Measurements from ENCODE around the gene CLEC9A.

Gene CLEC9A

DNA sequence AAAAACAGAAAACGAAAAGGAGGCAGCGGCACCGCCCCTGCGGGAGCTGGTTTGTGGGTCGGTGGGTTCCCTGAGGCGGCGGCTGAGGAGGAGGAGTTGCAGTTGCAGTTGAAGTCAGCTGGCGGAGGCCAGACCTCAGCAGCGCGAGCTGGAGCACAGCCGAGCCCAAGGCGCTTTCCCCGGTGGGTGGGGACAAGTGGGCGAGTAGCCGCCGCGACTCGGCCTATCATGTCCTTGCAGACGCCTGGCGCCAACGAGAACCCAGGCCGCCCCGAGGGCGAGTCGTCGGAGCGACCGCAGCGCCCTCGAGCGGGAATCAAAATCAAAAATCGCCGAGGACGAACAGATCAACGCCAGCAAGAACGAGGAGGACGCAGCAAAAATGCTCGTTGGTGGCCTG is 81.0 kb downstream of the CLEC9A start:
- Histone ChIP-seq H3K36me3 (ENCODE audit: control insufficient read depth in 1 of 2, insufficient read depth in 2 of 2, low read length in 2 of 2) (no peaks in the 10 kb centered on the region), H3K4me1 (ENCODE audit: control insufficient read depth in 1 of 2, insufficient read depth in 2 of 2, low read length in 2 of 2) (no peaks in the 10 kb centered on the region), H3K27me3 (ENCODE audit: low read depth, low read length) (no peaks in the 10 kb centered on the region), H3K27ac (ENCODE audit: low read length) (no peak overlapping the region), H3K4me3 (ENCODE audit: low read depth in 1 of 2, low read length in 2 of 2) (no peak overlapping the region), H3K9me3 (ENCODE audit: control insufficient read depth in 1 of 2, low read length in 2 of 2) (no peaks in the 10 kb centered on the region)

DNA sequence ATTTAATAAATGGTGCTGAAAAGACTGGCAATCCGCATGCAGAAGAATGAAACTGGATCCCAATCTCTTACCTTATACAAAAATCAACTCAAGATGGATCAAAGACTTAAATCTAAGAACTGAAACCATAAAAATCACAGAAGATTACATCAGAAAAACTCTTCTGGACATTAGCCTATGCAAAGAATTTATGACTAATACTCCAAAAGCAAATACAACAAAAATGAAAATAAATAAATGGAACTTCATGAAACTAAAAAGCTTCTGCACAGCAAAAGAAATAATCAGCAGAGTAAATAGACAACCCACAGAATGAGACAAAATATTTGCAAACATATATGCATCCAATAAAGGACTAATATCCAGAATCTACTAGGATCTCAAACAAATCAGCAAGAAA is 82.6 kb downstream of the CLEC9A start:
- Histone ChIP-seq H3K36me3 (ENCODE audit: control insufficient read depth in 1 of 2, insufficient read depth in 2 of 2, low read length in 2 of 2) (no peaks in the 10 kb centered on the region), H3K27me3 (ENCODE audit: low read depth, low read length) (no peaks in the 10 kb centered on the region), H3K4me1 (ENCODE audit: control insufficient read depth in 1 of 2, insufficient read depth in 2 of 2, low read length in 2 of 2) (no peaks in the 10 kb centered on the region), H3K4me3 (ENCODE audit: low read depth in 1 of 2, low read length in 2 of 2) (no peak overlapping the region), H3K9me3 (ENCODE audit: control insufficient read depth in 1 of 2, low read length in 2 of 2) (no peaks in the 10 kb centered on the region), H3K27ac (ENCODE audit: low read length) (no peak overlapping the region)

DNA sequence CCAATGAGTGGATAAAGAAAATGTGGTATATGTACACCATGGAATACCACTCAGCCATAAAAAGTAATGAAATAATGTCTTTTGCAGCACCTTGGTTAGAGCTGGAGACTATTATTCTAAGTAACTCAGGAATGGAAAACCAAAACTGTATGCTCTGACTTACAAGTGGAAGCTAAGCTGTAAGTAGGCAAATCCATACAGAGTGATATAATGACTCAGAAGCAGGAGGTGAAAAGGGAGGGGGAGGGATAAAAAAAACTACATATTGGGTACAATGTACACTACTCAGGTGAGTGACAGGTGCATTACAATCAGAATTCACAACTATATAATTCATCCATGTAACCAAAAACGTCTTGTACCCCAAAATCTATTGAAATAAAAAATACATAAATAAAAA is 83.4 kb downstream of the CLEC9A start:
- H3K27ac ChIP-seq (ENCODE audit: low read length) = no peak overlapping the region
- H3K9me3 ChIP-seq (ENCODE audit: control insufficient read depth in 1 of 2, low read length in 2 of 2) = no peaks in the 10 kb centered on the region
- H3K4me1 ChIP-seq (ENCODE audit: control insufficient read depth in 1 of 2, insufficient read depth in 2 of 2, low read length in 2 of 2) = no peaks in the 10 kb centered on the region
- H3K4me3 ChIP-seq (ENCODE audit: low read depth in 1 of 2, low read length in 2 of 2) = no peak overlapping the region
- H3K36me3 ChIP-seq (ENCODE audit: control insufficient read depth in 1 of 2, insufficient read depth in 2 of 2, low read length in 2 of 2) = no peaks in the 10 kb centered on the region
- H3K27me3 ChIP-seq (ENCODE audit: low read depth, low read length) = no peaks in the 10 kb centered on the region

DNA sequence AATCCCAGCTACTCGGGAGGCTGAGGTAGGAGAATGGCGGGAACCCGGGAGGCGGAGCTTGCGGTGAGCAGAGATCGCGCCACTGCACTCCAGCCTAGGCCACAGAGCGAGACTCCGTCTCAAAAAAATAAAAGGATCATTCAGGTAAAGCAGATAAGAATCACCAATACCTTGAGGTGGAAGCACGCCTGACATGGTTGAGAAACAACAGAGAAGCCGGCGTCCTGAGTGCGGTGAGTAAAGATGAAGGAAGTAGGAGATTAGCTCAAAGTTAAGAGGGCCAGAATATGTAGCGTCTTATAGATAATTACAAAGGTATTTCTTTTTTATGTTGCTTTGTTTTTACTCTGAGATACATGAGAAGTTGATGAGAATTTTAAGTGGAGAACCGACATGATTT is 84.8 kb downstream of the CLEC9A start:
- no peak overlapping the region for H3K27ac ChIP-seq (ENCODE audit: low read length)
- no peaks in the 10 kb centered on the region for H3K36me3 ChIP-seq (ENCODE audit: control insufficient read depth in 1 of 2, insufficient read depth in 2 of 2, low read length in 2 of 2)
- H3K4me1 ChIP-seq (ENCODE audit: control insufficient read depth in 1 of 2, insufficient read depth in 2 of 2, low read length in 2 of 2) = no peaks in the 10 kb centered on the region
- no peak overlapping the region for H3K4me3 ChIP-seq (ENCODE audit: low read depth in 1 of 2, low read length in 2 of 2)
- H3K27me3 ChIP-seq (ENCODE audit: low read depth, low read length) = no peaks in the 10 kb centered on the region
- no peaks in the 10 kb centered on the region for H3K9me3 ChIP-seq (ENCODE audit: control insufficient read depth in 1 of 2, low read length in 2 of 2)
